Measurements from ENCODE around the gene ATP1A3. TPM values are rescaled to one million over a fixed set of nuclear protein-coding genes. Genes with fewer than 3 reads are reported as not detected.

The ATP1A3 gene
- total RNA-seq, 1 experiment from 2014 or later, result 2.3 TPM

DNA sequence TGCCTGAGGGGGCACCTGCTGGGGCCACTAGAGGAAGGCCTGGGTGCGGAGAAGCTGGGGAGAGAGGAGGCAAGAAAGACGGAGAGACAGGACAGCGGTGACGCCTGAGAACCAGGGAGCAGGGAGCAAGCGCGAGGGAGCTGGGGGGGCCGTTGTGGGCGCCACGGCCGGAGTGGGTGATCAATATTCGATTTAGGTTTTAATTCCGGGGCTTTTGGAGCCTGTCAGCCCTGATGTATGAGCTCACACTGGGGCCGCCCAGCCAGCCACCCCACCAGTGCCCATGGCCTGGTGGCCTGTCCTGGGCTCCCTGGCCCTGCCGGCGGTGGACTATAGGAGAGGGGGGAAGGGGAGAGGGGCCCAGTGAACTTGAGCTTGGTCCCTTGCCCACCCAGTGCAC is 57.1 kb downstream of the ATP1A3 start:
- no peak for DNase-seq (ENCODE audit: low read depth)
- in situ Hi-C loops (cut with HindIII; ENCODE audit: low pct_unique_long_range_greater_than_20kb, low sequenced_read_pairs), result no loop called here

DNA sequence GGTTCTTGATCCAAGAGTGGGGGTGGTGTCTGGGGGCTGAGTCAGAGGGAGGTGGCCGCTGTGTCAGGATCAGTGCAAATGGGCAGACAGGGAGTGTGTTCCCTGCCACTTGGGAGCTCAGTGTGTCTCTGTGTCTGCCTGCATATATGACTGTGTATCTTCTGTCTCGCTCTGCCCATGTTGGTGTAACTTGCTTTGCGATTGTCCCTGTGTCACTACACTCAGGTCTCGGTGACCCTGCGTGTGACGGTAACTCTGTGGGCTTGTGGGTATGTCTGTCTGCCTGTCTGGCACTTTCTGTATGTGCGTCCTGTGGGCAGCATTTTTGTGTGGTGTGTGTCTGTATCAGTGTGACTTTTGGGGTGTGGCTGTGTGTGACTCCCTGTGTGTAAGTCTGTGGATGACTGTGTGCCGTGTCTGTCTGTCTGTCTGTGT is 57.6 kb downstream of the ATP1A3 start:
- in situ Hi-C loops (cut with HindIII; ENCODE audit: low pct_unique_long_range_greater_than_20kb, low sequenced_read_pairs), result no loop called here

DNA sequence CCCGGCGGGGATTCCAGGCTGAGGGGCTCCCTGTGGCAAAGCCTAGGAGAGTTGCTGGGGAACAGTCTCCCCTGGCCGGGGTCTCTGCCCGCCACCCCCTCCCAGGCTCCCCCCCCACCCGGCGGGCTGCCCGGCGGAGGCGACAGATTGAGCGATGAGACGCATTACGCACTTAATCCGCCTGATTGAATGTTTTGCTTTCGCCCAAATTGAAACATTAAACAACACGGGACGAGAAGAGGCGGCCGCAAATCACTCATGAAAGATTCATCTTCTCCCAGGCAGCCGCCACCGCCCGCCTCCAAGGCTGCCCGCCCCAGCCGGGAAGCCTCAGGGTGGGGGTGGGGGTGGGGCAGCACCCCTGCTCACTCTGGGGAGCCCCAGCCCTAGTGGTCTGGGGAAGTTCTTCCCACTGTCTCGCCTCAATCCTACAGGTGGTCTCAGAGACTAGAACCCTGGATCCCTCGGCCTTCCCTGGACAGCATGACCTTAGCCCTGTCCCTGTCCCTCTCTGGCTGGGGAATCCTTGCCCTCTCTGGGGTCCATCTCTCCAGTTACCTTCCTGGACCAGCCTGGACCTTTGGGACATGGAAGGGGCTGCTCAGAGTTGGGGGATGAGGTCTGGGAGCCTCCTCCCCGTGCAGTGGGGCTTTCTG is 58.1 kb downstream of the ATP1A3 start:
- in situ Hi-C loops (cut with HindIII; ENCODE audit: low pct_unique_long_range_greater_than_20kb, low sequenced_read_pairs), result no loop called here
- DNase-seq (ENCODE audit: low read depth), result no peak

More for the DNA sequence above, 57.6 kb downstream of the ATP1A3 start:
- DNase-seq (ENCODE audit: low read depth), result no peak

DNA sequence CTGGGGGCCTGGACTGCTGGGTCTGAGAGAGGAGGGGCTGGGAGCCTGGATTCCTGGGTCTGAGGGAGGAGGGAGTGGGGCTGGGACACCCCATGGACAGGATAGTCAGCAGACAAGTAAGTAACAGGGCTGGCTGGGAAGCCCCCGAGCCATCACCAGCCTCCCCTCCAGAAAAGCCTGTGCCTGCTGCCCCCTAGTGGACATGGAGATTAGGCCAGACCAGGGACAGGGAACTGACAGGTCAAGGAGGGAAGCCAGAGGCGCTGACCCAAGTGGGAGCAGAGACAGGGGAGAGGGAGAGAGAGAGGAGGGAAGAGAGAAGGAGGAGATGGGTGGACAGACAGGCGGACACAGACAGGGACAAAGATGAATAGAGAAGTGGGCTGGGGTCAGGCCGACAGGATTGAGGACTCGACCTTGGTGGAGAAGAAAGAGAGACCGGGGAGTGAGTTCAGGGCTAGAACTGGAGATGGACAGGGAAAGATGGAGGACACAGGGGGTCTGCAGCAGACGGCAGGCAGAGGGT is 59.1 kb downstream of the ATP1A3 start:
- DNase-seq (ENCODE audit: low read depth), result peak; percentile 61
- in situ Hi-C loops (cut with HindIII; ENCODE audit: low pct_unique_long_range_greater_than_20kb, low sequenced_read_pairs), result no loop called here

DNA sequence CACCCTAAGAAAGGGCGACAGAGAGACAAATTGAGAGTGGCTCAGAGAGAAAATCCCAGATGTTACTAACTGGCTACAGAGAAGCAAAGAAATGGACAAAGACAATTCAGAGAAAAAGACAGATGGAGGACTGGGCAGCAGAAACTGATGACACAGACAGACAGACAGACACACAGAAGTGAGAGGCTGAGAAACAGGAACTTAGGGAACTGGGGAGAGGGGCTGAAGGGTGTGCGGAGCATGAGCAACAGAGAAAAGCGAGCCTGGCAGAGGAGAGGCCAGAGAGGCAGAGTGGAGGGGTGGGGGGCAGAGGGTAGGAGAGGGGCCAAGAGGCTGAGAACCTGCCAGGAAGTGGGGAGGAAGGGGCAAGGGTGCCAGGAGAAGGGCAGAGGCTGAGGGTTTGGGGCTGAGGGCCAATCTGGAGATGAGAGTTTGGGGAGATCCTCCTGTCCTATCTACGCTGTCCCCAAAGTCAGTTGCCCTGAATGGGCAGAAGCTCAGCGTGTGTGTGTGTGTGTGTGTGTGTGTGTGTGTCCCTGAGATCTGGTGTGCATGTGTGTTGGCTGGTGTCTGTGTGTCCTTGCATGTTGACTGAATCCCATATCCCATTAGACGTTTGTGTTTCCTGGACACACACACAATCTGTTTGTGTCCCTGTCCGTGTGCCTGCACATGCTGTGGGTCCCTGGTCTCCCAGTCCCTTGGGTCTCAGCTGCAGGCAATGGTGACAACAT is 60.2 kb downstream of the ATP1A3 start:
- no peak for DNase-seq (ENCODE audit: low read depth)
- in situ Hi-C loops (cut with HindIII; ENCODE audit: low pct_unique_long_range_greater_than_20kb, low sequenced_read_pairs), result no loop called here

DNA sequence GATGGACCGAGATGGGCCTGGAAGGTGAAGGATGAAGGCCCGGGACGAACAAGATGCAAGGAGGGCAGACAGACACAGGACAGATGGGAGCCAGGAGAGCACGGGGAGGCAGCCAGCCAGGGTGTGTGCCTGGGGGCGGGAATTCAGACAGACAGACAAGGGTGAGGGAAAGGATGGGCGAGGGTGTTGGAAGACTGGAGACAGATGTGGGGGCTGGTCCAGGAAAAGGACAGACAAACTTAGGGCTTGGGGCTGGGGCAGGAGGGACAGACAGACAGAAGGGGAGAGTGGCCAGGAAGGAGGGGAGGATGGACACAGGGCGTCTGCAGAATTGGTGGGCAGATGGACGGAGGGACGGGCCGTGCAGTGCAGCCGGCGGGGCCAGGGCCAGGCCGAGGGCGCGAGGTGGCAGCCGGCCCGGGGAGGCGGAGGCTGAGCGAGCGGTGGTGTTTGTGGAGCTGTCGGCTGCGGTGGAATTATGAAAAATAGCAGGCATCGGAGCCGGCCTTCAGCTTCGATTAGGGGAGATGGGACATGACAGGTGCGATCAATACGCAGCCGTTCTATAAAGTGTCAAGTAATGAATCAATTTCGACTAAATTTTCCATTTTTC is 61.2 kb downstream of the ATP1A3 start:
- no peak for DNase-seq (ENCODE audit: low read depth)
- in situ Hi-C loops (cut with HindIII; ENCODE audit: low pct_unique_long_range_greater_than_20kb, low sequenced_read_pairs), result no loop called here

DNA sequence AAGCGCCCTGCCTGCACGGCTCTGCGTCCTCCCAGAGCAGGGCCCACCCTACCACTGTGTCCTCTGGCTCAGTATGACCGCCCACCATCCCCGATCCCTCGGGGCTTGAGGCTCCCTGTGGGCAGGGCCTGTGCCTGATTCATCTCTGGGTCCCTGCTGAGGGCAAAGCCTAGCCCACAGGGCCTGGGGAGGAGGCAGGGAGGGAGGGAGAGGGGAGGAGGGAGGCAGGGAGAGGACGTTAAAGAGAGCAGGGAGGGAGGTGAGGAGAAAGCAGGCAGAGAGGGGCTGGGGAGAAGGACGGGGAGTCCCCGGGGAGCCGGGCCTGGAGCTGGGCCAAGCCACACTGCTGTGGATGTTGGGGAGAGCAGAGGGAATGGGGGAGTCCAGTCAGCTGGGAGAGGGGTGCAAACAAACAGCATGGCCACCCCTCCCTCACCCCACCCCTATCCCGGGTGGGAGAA is 61.7 kb downstream of the ATP1A3 start:
- in situ Hi-C loops (cut with HindIII; ENCODE audit: low pct_unique_long_range_greater_than_20kb, low sequenced_read_pairs), result no loop called here
- no peak for DNase-seq (ENCODE audit: low read depth)

DNA sequence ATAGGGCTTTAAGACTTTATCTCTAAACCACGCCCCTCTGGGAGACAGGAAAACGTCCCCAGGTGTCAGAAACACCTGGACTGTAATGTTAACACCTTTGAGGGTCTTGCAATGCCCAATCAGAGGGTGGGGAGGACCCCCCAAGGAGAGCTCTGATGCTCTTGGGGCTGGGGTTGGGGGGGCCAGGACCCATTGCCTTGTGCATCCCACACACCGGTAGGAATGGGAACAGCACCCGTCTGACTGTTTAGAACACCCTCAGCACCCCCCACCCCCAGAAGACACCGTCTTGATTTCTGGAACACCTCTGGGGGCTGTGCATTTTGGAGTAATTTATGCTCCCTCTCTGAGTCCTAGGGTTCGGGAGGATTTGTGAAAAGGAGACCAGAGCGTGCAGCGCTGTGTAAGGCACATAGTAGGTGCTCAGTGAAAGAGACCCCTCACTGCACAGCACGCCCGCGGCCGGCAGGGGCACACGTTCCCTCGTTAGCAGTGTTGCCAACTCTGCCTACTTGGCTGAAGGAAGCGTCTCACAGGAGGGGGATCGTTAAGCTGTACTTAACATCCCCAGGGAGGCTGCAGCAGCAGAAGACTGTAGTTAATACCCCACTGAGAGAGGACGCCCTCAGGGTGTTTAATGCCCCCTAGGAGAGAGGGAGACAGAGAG is 63.0 kb downstream of the ATP1A3 start:
- no peak for DNase-seq (ENCODE audit: low read depth)
- in situ Hi-C loops (cut with HindIII; ENCODE audit: low pct_unique_long_range_greater_than_20kb, low sequenced_read_pairs), result no loop called here

DNA sequence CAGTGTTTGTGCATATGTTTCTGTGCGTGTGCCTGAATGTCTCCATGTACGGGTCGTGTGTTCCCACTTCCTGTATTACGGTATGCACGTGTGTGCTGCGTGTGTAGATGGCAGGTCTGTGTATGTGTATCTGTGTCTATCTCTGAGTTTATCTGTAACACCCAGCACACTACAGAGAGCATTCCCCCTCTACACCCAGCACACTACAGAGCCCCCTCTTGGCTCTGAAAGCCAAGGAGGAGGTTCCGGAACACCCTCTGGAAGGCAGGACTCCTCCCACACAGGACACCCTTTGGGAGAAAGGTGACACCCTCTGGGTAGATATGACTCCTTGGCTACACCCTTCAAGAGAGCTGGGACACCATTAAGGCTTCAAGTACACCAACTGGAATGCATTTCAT is 63.7 kb downstream of the ATP1A3 start:
- in situ Hi-C loops (cut with HindIII; ENCODE audit: low pct_unique_long_range_greater_than_20kb, low sequenced_read_pairs), result no loop called here
- no peak for DNase-seq (ENCODE audit: low read depth)

DNA sequence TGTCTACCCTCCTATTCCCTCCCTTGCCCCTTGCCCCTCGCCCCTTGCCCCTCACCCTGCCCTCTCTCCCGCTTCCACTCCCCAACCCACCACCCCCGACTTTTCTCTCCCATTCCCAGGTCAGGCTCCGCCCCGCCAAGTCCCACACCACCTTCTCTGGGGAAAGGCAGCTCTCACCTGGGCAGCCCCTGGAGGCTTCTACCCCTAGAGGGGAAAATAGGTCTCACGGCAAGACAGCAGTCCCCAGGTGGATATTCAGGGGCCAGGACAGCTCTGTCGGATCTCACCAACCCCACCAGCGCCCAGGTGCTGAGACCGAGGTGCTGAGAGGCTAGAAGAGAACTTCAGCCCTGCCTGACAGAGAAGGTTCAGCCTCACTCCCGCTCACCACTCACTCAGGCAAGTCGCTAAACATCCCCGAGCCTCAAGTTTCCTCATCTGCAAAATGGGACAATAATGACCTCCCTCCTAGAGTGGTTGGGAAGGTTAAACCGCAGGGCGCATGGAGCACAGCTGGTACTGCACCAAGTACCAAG is 64.4 kb downstream of the ATP1A3 start:
- in situ Hi-C loops (cut with HindIII; ENCODE audit: low pct_unique_long_range_greater_than_20kb, low sequenced_read_pairs), result no loop called here
- no peak for DNase-seq (ENCODE audit: low read depth)

DNA sequence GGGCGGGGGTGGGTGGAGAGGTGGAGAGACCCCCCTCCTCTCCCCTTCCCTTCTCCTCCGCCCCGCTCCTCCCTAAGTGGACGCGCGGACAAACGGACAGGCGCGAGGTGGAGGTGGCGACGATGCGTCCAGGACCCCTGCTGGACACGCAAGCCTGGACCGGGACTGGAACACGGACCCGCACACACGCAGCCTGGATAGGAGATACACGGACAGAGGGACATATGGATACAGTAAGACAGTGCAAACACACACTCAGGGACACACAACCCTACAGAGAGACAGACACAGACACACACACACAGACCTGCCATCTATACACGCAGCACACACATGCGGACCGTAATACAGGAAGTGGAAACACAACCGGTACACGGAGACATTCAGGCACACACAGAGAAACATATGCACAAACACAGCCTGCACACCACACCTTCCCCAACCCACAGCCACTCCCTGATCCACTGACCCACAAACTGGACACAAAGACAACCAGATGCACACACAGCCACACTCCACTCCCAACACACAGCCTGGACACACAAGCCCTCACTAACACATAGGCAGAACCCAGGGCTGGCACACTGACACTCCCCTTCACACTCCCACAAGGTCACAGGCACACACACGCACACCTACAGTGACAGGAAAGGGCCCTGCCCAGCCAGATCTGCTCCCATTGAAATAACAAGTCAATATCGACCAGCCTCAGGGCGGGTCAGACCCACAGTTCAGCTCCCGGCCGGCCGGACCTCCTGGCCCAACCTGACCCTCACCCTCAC is 65.1 kb downstream of the ATP1A3 start:
- in situ Hi-C loops (cut with HindIII; ENCODE audit: low pct_unique_long_range_greater_than_20kb, low sequenced_read_pairs), result no loop called here
- no peak for DNase-seq (ENCODE audit: low read depth)

DNA sequence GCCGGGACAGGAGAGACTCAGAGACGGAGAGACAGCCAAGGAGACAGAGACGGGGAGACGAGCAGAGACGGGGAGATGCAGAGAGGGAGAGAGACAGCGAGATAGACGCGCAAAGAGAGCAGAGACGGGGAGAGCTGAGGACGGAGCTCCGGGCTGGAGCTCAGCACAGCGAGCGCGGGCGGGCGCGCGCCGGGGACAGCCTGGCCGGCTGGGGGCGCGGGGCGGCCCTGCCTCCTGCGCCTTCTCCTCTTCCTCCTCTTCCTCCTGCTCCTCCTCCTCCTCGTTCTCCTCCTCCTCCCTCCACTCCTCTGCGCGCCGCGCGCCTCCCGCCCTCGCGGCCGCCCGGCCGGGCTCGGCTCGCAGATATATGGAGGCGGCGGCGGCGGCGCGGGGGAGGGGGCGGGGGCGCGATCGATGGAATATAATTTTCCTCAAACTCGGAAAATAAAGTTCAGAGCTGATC is 65.8 kb downstream of the ATP1A3 start, which contains the start of gene ERFL:
TSS of gene ERFL (minus strand) at position 229 of the 463 bp plus-strand sequence. CDS start 15,530 bp downstream, outside the sequence.
- no peak for DNase-seq (ENCODE audit: low read depth)
- in situ Hi-C loops (cut with HindIII; ENCODE audit: low pct_unique_long_range_greater_than_20kb, low sequenced_read_pairs), result no loop called here

DNA sequence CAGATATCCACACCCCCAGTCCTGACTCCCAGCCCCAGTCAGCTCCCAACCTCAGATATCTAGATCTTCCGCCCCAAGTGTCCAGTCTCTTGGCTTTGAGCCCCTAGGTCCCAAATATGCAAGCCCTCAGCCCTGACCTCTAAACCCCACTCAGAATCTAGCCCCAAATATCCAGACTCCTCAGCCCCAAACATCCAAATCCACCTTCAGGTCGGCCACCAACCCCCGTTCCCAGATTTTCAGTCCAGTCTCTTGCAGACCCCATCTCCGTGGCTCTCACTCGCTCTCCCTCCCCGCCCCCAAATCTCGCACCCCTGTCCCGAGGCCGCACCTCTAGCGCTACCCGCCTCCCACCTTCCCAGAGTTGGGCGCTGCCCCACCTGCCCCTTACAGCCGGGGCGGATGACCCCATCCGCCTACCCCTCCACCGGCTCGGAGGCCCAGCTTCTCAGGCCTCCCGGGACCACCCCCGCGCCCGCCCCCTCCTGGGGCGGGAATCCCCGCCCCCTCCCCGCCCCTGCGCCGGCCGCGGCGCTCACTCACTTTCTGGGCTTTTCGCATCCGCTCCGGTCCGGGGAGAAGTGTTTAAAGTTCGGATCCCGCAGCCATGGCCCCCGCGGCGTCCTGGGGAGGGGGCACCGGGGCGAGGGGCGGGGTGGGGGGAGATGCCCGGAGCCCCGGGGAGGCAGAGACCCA is 66.4 kb downstream of the ATP1A3 start:
- in situ Hi-C loops (cut with HindIII; ENCODE audit: low pct_unique_long_range_greater_than_20kb, low sequenced_read_pairs), result no loop called here

DNA sequence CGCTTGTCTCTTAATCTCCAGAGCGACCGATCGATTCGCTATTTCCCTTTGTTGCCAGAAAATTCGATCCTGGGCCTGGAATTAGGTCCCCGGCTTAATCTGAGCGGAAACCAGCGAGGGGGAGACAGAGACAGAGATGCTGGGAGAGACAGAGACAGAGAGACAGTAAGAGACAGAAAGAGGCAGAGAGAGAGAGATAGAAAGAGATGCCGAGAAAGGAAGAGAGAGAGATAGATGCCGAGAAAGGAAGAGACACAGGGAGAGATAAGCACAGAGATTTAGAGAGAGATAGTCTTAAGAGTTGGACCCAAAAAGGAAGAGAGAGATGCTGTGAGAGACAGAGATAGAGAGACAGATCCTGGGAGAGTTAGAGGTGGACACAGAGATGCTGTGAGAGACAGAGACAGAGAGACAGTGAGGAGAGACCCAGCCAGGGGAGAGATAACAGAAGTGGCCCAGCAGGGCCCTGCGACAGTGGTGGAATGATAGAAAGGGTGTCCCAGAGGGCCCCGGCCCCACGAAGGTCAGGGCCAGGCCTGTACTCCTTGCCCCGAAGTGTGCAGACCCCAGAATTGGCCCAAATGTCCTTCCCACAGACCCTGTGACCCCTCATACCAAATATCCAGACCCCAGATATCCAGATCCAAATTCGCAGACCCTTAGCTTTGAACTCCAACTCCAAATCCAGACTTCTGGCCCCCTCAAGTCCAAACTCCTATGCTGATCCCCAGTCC is 67.1 kb downstream of the ATP1A3 start:
- no peak for DNase-seq (ENCODE audit: low read depth)
- in situ Hi-C loops (cut with HindIII; ENCODE audit: low pct_unique_long_range_greater_than_20kb, low sequenced_read_pairs), result no loop called here

More for the DNA sequence above, 66.4 kb downstream of the ATP1A3 start:
- DNase-seq (ENCODE audit: low read depth), result no peak

DNA sequence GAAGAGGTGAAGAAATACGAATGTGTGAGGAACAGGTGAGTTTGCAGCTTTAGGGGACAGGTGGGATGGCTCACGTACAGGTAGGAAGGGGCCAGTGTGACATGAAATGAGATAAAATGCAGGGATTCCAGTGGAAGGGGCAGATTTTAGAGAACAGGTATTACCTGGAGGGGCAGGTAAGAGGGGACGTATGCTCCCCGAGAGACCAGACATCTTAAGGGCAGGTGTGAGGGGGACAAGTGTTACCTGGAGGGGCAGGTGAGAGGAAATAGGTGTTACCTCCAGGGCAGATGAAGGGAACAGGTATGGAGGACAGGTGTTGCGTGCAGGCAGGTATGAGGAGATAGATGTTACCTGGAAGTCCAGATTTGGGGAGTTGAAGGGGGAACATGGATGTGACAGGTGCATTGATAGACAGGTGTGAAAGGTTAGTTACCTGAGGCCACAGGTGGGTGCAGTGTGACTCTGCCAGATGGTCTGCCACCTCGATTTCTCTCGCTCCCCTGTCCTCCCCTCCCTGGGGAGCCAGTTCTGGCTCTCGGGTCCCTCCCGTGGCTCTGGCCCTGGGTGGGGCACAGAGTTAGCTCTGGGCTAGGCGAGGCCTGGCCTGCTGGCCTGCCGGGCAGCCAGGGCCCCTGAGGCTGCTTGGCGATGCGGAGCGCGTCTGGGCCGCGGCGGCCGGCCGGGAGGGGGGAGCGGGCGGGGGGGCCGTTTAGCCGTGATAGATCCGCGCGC is 67.8 kb downstream of the ATP1A3 start:
- DNase-seq (ENCODE audit: low read depth), result no peak
- in situ Hi-C loops (cut with HindIII; ENCODE audit: low pct_unique_long_range_greater_than_20kb, low sequenced_read_pairs), result no loop called here
